Right cardiac atrium (tissue), 5 donors: Measurements from ENCODE around the gene CCDC92B. TPM values are rescaled to one million over a fixed set of nuclear protein-coding genes. Genes with fewer than 3 reads are reported as not detected.

Experiments
- ATAC-seq, 2 donors: fragments of 200-7000 bp; cut with Tn5 transposase; one replicate each; pipeline versions ENCODE4 v1.8.0 to v1.9.1; 2020; ENCODE audit warnings: moderate library complexity in 2 of 2, mild to moderate bottlenecking in 1 of 2
- DNase-seq, 3 donors: peaks; one replicate each; pipeline ENCODE4 v3.0.0-alpha.2; 2020
- H3K27ac ChIP-seq: one replicate; pipeline ENCODE4 v1.5.1; 2013; ENCODE audit warnings: mild to moderate bottlenecking, low read length, control low read depth, moderate library complexity
- H3K27me3 ChIP-seq: one replicate; pipeline ENCODE4 v1.6.1; 2013; ENCODE audit not compliant: control insufficient read depth, insufficient read depth
- H3K4me1 ChIP-seq: one replicate; pipeline ENCODE4 v1.6.1; 2013; ENCODE audit warnings: low read length; ENCODE audit not compliant: control insufficient read depth, insufficient read depth
- H3K4me3 ChIP-seq: one replicate; pipeline ENCODE4 v1.5.1; 2013; ENCODE audit warnings: low read length, control low read depth
- H3K9me3 ChIP-seq: one replicate; pipeline ENCODE4 v1.6.1; 2013; ENCODE audit warnings: low read length; ENCODE audit not compliant: control insufficient read depth
- WGBS: extraction: QIAGEN DNeasy Blood & Tissue Kit; methylation state at CpG from one replicate; pipeline ENCODE4 v1.1.7; 2013; 5-methylcytosine and 5-hydroxymethylcytosine counted together
- intact Hi-C, 4 donors: fragments of 100-400 bp; cut with DNase I; formaldehyde crosslinking; loops; one replicate each; pipeline versions ENCODE4 v1.11.0 to v1.14.0; 2022 to 2023
- polyA plus RNA-seq: library from polyadenylated mRNA; stranded (reverse); fragments of 200-250 nt; gene quantifications from one replicate; pipeline ENCODE4 v1.2.3, GENCODE V29; 2013
- total RNA-seq, 4 donors: library from RNA; stranded (reverse); fragmentation: NEBNext Ultra II Directional; extraction: Animal tissue kit (Norgen Biotek cat#: 25700); gene quantifications; one replicate each; pipeline ENCODE4 v1.2.1, GENCODE V29; 2021
- donor health status: healthy with polysubstance abuse.
- donor health status: DM: no; HTN: yes; CAD: no.
- donor health status: DM: no; HTN: no; CAD: no.
- donor health status: DM: no; HTN: yes; CAD: no; lungs with severe emphysema.
- donor health status: DM: yes; HTN: yes; CAD: no.

CCDC92B gene
- total and polyA plus RNA-seq, 5 donors = 0.15 to 0.40 (median 0.23) TPM; not detected in 1

DNA sequence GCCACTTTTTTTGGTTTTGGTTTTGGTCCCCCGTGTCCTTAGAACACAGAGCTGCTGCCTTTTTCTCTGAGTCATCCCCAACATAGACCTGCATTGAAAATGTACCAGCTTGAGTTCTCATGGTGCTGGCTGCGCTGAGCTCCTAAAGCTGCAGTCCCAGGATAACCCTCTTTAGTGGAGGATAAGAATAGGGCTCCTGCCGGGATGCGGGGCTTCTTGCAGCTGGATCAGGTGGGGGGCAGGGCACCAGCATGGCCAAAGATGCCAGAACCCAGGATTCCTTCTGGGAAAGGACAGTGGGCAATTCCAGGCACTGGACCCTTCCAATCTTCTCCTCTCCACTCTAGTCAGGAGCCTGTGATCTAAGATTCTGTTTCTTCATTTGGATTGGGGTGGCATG, 29.6 kb downstream of the CCDC92B start:
- Histone ChIP-seq H3K4me1 (no peaks in the 10 kb centered on the region), H3K9me3 (no peaks in the 10 kb centered on the region), H3K27ac (no peak overlapping the region), H3K4me3 (no peak overlapping the region), H3K27me3 (no peaks in the 10 kb centered on the region)
- ATAC-seq (no peak), DNase-seq (no peak)
- WGBS = 64% methylated on average over 4 of the region's 4 CpGs
- intact Hi-C loops = no loop called here

DNA sequence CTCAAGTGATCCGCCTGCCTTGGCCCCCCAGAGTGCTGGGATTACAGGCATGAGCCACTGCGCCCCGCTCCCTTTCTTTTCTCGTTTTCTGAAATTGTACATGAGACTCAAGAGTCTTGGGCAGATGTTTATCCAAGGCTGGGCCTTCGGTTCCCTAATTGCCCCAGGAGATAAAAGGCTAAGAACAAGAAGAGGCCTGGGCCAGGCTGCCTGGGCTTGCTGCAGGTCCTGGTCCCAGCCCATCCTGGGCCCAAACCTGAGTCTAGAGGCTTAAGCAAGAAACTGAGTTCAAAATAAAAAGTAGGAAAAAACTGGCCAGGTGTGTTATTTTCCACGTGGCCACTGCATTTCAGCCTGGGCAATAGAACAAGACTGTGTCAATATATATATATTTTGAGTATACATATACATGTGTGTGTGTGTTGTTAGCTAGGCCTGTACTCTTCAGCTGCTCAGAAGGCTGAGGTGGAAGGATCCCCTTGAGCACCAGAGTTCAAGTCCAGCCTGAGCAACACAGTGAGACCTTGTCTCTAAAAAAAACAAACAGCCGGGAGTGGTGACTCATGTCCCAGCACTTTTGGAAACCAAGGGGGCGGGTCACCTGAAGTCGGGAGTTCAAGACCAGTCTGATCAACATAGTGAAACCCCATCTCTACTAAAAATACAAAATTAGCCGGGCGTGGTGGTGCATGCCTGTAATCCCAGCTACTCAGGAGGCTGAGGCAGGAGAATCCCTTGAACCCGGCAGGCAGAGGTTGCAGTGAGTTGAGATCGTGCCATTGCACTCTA, 31.1 kb downstream of the CCDC92B start:
- ATAC-seq (no peak), DNase-seq (peak in 1 of 3 donors; percentile 21)
- no peaks in the 10 kb centered on the region for H3K9me3 ChIP-seq
- H3K4me1 ChIP-seq = no peaks in the 10 kb centered on the region
- intact Hi-C loops = no loop called here
- H3K27ac ChIP-seq = no peak overlapping the region
- no peak overlapping the region for H3K4me3 ChIP-seq
- no peaks in the 10 kb centered on the region for H3K27me3 ChIP-seq
- 80% methylated on average over 13 of the region's 13 CpGs for WGBS

- Histone ChIP-seq H3K9me3 (no peaks in the 10 kb centered on the region), H3K27me3 (no peaks in the 10 kb centered on the region), H3K4me1 (no peaks in the 10 kb centered on the region), H3K4me3 (no peak overlapping the region), H3K27ac (no peak overlapping the region)
- DNase-seq = no peak
- 65% methylated on average over 5 of the region's 5 CpGs for WGBS
- ATAC-seq = no peak
- intact Hi-C loops = no loop called here
These were observed 32.8 kb downstream of the CCDC92B start for GRCh38 chr17:2716649-2717048.

DNA sequence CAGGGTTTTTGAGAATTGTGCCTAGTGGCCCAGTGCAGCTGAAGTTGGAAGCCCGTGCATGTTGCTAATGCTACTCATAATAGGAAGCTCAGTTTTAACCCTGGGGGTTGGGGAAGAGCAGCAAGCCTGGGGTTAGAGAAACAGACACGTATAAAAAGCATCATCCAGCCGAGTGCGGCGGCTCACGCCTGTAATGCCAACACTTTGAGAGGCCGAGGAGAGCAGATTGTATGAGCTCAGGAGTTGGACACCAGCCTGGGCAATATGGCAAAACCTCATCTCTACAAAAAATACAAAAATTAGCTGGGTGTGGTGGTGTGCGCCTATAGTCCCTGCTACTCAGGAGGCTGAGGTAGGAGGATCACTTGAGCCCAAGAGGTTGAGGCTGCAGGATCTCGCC, 35.6 kb downstream of the CCDC92B start:
- H3K27me3 ChIP-seq = no peaks in the 10 kb centered on the region
- ATAC-seq (no peak), DNase-seq (peak in 2 of 3 donors; percentile 30 to 38)
- no peaks in the 10 kb centered on the region for H3K9me3 ChIP-seq
- peaks cover 6% of the 10 kb centered on the region for H3K4me1 ChIP-seq
- intact Hi-C loops = no loop called here
- 91% methylated on average over 9 of the region's 9 CpGs for WGBS
- H3K27ac ChIP-seq = no peak overlapping the region
- H3K4me3 ChIP-seq = no peak overlapping the region

DNA sequence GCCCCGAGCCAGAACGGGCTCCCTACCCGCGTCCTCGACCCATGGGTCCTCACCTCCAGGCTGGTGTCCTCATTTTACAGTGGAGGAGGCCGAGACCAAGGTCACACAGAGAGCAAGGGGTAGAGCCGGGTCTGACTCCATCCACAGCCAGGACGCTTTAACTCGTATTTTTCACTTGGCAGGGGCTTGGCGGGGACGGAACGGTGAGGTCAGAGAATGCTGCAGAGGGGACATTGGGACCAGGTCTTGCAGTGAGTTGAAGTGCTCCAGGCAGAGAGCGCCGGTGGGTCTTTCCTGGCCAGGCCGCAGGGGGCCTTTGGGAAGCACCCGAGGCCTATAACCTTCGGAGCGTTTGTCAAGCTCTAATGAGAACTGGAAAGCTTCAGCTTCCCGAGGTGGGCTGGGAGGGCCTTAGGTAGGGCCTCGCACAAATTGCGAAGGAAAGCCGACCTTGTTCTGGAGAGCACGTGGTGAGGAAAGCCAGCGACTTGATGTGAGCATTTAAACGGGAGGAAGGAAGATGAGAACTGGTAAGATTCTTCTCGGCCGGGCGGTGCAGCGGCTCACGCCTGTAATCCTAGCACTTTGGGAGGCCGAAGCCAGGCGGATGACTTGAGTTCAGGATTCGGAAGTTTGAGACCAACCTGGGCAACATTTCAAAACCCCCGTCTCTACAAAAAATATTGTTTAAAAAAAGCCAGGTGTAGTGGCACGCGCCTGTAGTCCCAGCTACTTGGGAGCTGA, 37.0 kb downstream of the CCDC92B start:
- DNase-seq = peak in 2 of 3 donors; percentile 59
- Histone ChIP-seq H3K4me1 (peaks cover 7% of the 10 kb centered on the region), H3K9me3 (no peaks in the 10 kb centered on the region), H3K27ac (peak overlapping the region; percentile 66), H3K4me3 (peak overlapping the region; percentile 86), H3K27me3 (no peaks in the 10 kb centered on the region)
- peak; percentile 1 to 15 for ATAC-seq
- intact Hi-C loops = no loop called here
- WGBS = 47% methylated on average over 36 of the region's 36 CpGs

DNA sequence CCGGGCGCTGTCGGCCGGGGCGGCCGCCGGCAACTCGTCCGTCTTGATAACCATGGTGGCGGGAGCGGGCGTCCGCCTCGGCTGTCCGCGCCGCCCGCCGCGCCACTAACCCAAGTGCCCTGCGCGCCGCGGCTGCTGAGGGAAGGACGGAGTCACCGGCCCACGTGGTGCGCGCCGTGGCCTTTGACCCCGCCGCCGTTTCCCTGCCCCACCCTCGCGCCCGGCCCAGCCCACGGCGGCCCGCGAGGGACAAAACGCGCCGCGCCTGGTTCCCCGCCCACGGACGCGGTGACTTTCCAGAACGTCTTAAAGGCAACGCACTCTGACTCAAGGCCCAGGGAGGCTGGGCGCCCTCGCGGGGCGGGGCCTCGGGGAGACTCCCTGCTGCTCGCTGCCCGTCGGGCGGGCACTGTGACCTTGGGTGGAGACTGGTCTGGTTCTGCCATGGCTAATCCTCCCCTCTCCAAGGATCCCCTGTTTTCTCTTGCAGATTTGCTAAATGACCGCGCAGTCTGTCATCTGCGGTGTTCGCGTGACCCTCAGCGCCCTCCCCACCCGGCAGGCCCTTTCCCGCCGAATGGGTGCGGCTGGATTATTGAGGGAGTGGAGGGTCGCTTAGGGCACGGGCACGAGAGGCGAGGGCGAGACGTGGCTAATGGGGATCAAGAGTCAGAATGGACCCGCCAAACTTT, 37.7 kb downstream of the CCDC92B start, which contains the start of gene CLUH:
TSS of gene CLUH (minus strand) at position 157 of the 692 bp plus-strand sequence. CDS start at position 54, 103 bp downstream.
- ATAC-seq = peak; percentile 91 to 93
- H3K9me3 ChIP-seq = no peaks in the 10 kb centered on the region
- H3K4me3 ChIP-seq = peak within 1 kb of the TSS; percentile 86
- H3K27ac ChIP-seq = peak within 1 kb of the TSS; percentile 66
- no peaks in the 10 kb centered on the region for H3K27me3 ChIP-seq
- intact Hi-C loops = no loop called here
- WGBS = 1% methylated on average over 76 of the region's 76 CpGs
- DNase-seq = peak; percentile 97 to 99 (median 99)
- H3K4me1 ChIP-seq = peaks cover 7% of the 10 kb centered on the region

DNA sequence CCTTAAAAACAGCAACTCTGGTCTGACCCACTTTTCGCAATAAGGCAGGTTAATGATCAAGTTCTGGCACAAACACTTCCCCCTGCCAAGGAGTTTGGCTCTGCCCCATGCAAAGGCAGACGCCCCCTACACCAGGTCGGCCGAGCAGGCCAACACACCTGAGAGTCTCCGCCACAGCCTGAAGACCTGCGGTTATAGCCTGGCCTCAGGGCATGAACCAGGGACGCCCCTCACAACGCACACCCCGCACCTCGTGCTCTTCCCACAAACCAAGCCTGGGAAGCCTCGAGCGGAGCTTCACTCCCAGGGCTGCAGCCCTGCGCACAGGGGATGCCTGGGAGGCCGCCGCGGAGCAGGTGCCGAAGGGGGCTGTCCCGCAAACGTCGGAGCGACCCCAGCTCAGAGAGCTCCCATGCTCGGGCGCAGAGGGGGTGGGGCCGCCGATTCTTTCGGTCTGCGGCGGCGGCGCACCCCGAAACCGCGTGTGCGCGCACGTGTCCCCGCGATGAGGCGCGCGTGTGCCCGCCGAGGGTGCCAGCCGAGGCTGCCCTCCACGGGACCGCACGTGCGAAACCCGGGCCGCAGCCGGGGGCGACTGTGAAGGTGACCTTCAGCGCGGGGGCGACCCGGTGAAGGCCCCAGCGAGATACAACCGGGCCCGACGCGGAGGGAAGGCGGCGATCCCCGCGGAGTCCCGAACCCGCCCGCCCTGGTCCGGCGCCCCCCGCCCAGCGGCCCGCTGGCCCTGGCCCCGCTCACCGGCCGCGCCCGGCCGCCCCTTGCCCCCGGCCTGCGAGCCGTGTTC, 38.4 kb downstream of the CCDC92B start:
- DNase-seq (peak in 2 of 3 donors; percentile 61 to 76), ATAC-seq (no peak)
- no peaks in the 10 kb centered on the region for H3K9me3 ChIP-seq
- peaks cover 7% of the 10 kb centered on the region for H3K4me1 ChIP-seq
- peak overlapping the region; percentile 86 for H3K4me3 ChIP-seq
- intact Hi-C loops = no loop called here
- 1% methylated on average over 82 of the region's 82 CpGs for WGBS
- H3K27ac ChIP-seq = peak overlapping the region; percentile 23
- no peaks in the 10 kb centered on the region for H3K27me3 ChIP-seq

DNA sequence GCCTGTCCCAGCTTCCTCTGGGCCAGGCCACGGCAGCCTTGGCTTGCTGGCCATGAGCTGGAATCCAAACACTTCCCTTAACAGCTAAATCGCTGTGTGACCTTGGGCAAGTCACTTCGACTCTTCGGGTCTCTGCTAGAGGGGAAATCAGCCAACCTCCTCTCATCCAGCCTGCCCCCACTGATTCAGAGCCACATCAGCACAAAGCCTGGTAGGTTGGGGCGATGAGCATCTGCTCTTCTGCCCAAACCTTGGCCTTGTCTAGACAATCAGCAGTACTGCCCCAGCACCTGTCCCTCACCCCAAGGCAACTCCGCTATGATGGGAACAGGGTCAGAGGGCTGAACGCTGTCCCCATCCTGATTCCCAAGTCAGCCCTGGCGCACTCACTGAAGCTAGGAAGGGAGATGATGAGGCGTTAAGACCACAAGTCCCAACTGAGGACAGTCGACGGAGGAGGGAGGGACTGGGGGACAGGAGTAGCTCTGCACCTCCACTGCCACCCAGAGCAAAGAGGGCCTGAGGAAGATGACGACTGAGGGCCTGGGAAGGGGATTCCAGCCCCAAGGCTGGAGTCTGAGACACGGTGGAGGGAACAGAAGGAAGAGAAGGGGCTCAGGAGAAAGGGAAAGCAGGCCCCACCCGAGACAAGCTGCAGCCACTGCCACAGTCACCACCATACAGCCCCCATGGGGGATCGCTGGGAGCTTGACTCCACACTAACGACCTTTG, 39.2 kb downstream of the CCDC92B start:
- Histone ChIP-seq H3K27me3 (no peaks in the 10 kb centered on the region), H3K4me3 (peak overlapping the region; percentile 86), H3K4me1 (peaks cover 7% of the 10 kb centered on the region), H3K9me3 (no peaks in the 10 kb centered on the region), H3K27ac (peak overlapping the region; percentile 2)
- no peak for ATAC-seq
- intact Hi-C loops = no loop called here
- WGBS = 40% methylated on average over 16 of the region's 16 CpGs
- DNase-seq = peak in 2 of 3 donors; percentile 40 to 53

GRCh38 chr17:2709183-2709661, 40.2 kb downstream of the CCDC92B start:
- DNase-seq (peak in 2 of 3 donors; percentile 51 to 71), ATAC-seq (no peak)
- H3K4me3 ChIP-seq = no peak overlapping the region
- no peaks in the 10 kb centered on the region for H3K27me3 ChIP-seq
- intact Hi-C loops = no loop called here
- peaks cover 7% of the 10 kb centered on the region for H3K4me1 ChIP-seq
- peak overlapping the region; percentile 31 for H3K27ac ChIP-seq
- no peaks in the 10 kb centered on the region for H3K9me3 ChIP-seq
- WGBS = 57% methylated on average over 10 of the region's 10 CpGs
